GM23248 (cell line): ENCODE measurements around the gene MN1. TPM values are rescaled to one million over a fixed set of nuclear protein-coding genes. Genes with fewer than 3 reads are reported as not detected.

Source experiments
- DNase-seq: peaks from one replicate; pipeline ENCODE4 v3.0.0-alpha.2; 2015
- H2AFZ ChIP-seq: fragments of 200-600 bp; sonication (generic); 2 replicates; pipeline ENCODE4 v1.6.1; 2016; ENCODE audit warnings: antibody characterized with exemption
- H3F3A ChIP-seq: fragments of 200-600 bp; sonication (generic); 2 replicates; pipeline ENCODE4 v1.6.1; 2016; ENCODE audit warnings: mild to moderate bottlenecking, antibody characterized with exemption, mixed run types; ENCODE audit not compliant: insufficient read depth
- H3K27ac ChIP-seq: fragments of 200-600 bp; sonication (generic); 2 replicates; pipeline ENCODE4 v1.5.1; 2016; ENCODE audit warnings: mild to moderate bottlenecking
- H3K27me3 ChIP-seq: fragments of 200-600 bp; sonication (generic); replicated peaks from 2 replicates; pipeline ENCODE4 v1.6.1; 2016; ENCODE audit warnings: mild to moderate bottlenecking; ENCODE audit not compliant: insufficient read depth
- H3K36me3 ChIP-seq: fragments of 200-600 bp; sonication (generic); 2 replicates; pipeline ENCODE4 v1.6.1; 2016; ENCODE audit warnings: low read depth, mild to moderate bottlenecking
- H3K4me1 ChIP-seq: fragments of 200-600 bp; sonication (generic); 2 replicates; pipeline ENCODE4 v1.6.1; 2016; ENCODE audit warnings: mild to moderate bottlenecking; ENCODE audit not compliant: insufficient read depth
- H3K4me2 ChIP-seq: fragments of 200-600 bp; sonication (generic); one replicate; pipeline ENCODE4 v1.6.1; 2016; ENCODE audit warnings: mild to moderate bottlenecking; ENCODE audit not compliant: unreplicated experiment
- H3K4me3 ChIP-seq: fragments of 200-600 bp; sonication (generic); 2 replicates; pipeline ENCODE4 v1.5.1; 2016; ENCODE audit warnings: mild to moderate bottlenecking
- H3K79me2 ChIP-seq: fragments of 200-600 bp; sonication (generic); 2 replicates; pipeline ENCODE4 v1.6.1; 2016; ENCODE audit warnings: mild to moderate bottlenecking; ENCODE audit not compliant: insufficient read depth
- H3K9ac ChIP-seq: fragments of 200-600 bp; sonication (generic); 2 replicates; pipeline ENCODE4 v1.6.1; 2016; ENCODE audit warnings: mild to moderate bottlenecking
- H3K9me2 ChIP-seq: fragments of 200-600 bp; sonication (generic); 2 replicates; pipeline ENCODE4 v1.6.1; 2016; ENCODE audit warnings: mixed run types, mild to moderate bottlenecking, moderate library complexity; ENCODE audit not compliant: insufficient read depth
- H3K9me3 ChIP-seq: fragments of 200-600 bp; sonication (generic); one replicate; pipeline ENCODE4 v1.6.1; 2017; ENCODE audit warnings: low read depth
- H4K20me1 ChIP-seq: fragments of 200-600 bp; sonication (generic); 2 replicates; pipeline ENCODE4 v1.6.0; 2016; ENCODE audit not compliant: insufficient read depth
- EZH2 ChIP-seq: fragments of 200-600 bp; sonication (generic); IDR thresholded peaks from 2 replicates; pipeline ENCODE4 v1.6.1; 2018; ENCODE audit warnings: antibody characterized with exemption, mild to moderate bottlenecking; ENCODE audit not compliant: insufficient read depth, poor library complexity, severe bottlenecking
- EZH2phosphoT487 ChIP-seq: fragments of 200-600 bp; sonication (generic); IDR thresholded peaks from 2 replicates; pipeline ENCODE4 v1.6.1; 2018; ENCODE audit warnings: antibody characterized with exemption, moderate library complexity, mild to moderate bottlenecking, low read depth; ENCODE audit not compliant: insufficient read depth
- WGBS, 2 experiments: methylation state at CpG; one replicate each; pipeline ENCODE4 v1.1.6; 2015 to 2017; ENCODE audit warnings: low lambda C conversion rate in 2 of 2, low coverage in 1 of 2; ENCODE audit errors: missing lambda C conversion rate in 2 of 2; 5-methylcytosine and 5-hydroxymethylcytosine counted together
- in situ Hi-C: fragments of 300-500 bp; cut with MboI; formaldehyde crosslinking; loops from 2 replicates; pipeline ENCODE4 v1.15.0; 2020
- polyA plus RNA-seq: library from polyadenylated mRNA; unstranded; fragments of >200 nt; fragmentation: Nextera tagmentation; extraction: Ambion mirVana; gene quantifications from 2 replicates; pipeline ENCODE4 v1.2.1, GENCODE V29; 2016
- total RNA-seq: library from RNA; depleted of rRNA; stranded (reverse); fragments of >200 nt; shearing (Covaris generic); gene quantifications from 2 replicates; pipeline ENCODE4 v1.2.3, GENCODE V29; 2014

The MN1 gene
- total and polyA plus RNA-seq, 2 experiments from 2014 or later = 4.2 to 24.8 TPM

DNA sequence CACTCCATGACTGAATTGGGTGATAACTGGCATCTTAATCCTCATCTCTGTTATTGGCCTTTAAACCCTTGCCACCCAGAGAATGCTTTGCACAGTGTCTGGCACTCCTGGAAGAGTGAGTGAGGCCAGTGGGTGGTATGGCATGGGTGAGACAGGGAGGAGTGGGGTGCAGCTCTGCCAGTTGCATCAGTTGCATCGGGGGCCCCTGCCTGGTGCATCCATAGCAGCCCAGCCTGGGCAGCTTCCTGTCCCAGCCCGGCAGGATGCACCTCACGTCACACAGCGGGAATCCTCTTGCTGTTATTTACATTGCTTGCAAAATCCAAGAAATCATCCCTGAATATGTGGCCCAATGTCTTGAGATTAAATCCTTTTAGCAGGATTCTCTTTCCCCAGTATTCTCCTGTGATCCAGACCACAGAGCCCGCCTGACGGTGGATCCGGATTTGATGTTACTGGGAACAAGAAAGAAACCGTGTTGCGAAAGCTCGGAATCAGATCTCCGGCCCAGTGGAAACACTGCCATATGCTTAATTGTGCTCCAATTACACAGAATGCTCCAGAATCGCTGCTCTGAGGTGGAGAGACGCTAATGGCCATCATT, 37.6 kb upstream of the MN1 start:
- Histone ChIP-seq H3K9ac (no peak overlapping the region), H2AFZ (no peak overlapping the region), H3K9me3 (no peaks in the 10 kb centered on the region), H3K36me3 (no peaks in the 10 kb centered on the region), H3K4me3 (no peak overlapping the region), H4K20me1 (no peaks in the 10 kb centered on the region), H3K4me2 (no peak overlapping the region), H3K27me3 (no peaks in the 10 kb centered on the region), H3K79me2 (no peaks in the 10 kb centered on the region), H3F3A (peaks cover 15% of the 10 kb centered on the region), H3K4me1 (peaks cover 25% of the 10 kb centered on the region), H3K9me2 (no peaks in the 10 kb centered on the region), H3K27ac (no peak overlapping the region)
- DNase-seq = no peak
- in situ Hi-C loops = no loop called here
- WGBS, 2 experiments = 94 to 96% methylated on average over 13 of the region's 13 CpGs
- TF ChIP-seq EZH2 (no peak), EZH2phosphoT487 (no peak)

DNA sequence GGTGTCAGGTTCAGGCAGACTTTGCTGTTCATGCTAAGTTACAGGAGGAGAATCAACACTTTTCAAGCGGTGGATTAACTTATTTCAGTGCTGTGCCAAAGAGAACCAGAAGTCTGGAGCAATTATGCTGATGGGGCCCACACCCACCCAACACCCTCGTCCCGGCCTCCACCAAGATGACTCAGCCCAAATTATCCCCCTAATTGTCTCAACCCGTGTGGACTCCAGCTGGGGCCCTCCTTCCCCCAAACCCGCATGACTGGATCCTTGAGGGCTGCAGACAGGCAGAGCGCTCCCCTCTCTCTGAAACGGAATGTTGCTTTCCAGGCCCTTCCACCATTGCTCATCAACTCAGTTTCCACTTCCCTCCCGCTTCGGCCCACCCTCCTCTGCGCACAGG, 34.6 kb upstream of the MN1 start:
- no peaks in the 10 kb centered on the region for H3K79me2 ChIP-seq
- H3K4me1 ChIP-seq = peaks cover 10% of the 10 kb centered on the region
- no peaks in the 10 kb centered on the region for H3K9me2 ChIP-seq
- peak overlapping the region; percentile 40; the same call in 1 of the 2 replicates for H3K9ac ChIP-seq
- peak; percentile 67 for DNase-seq
- H2AFZ ChIP-seq = peak overlapping the region; percentile 56
- H3K27ac ChIP-seq = peak overlapping the region; percentile 58
- H3K27me3 ChIP-seq = no peaks in the 10 kb centered on the region
- H3F3A ChIP-seq = peaks cover 5% of the 10 kb centered on the region; the same call in 1 of the 2 replicates
- in situ Hi-C loops = no loop called here
- no peak for TF ChIP-seq EZH2
- no peak for TF ChIP-seq EZH2phosphoT487
- H3K4me3 ChIP-seq = no peak overlapping the region
- H4K20me1 ChIP-seq = no peaks in the 10 kb centered on the region
- WGBS, 2 experiments = 4 to 11% methylated on average over 10 of the region's 10 CpGs
- no peaks in the 10 kb centered on the region for H3K36me3 ChIP-seq
- no peaks in the 10 kb centered on the region for H3K9me3 ChIP-seq
- H3K4me2 ChIP-seq = peak overlapping the region; percentile 52

- no peaks in the 10 kb centered on the region for H3K79me2 ChIP-seq
- TF ChIP-seq EZH2phosphoT487 (no peak), EZH2 (no peak)
- H3K9ac ChIP-seq = peak overlapping the region; percentile 40; the same call in 1 of the 2 replicates
- H3F3A ChIP-seq = peaks cover 5% of the 10 kb centered on the region; the same call in 1 of the 2 replicates
- H3K4me3 ChIP-seq = no peak overlapping the region
- H3K27me3 ChIP-seq = no peaks in the 10 kb centered on the region
- H3K27ac ChIP-seq = no peak overlapping the region
- H3K9me2 ChIP-seq = no peaks in the 10 kb centered on the region
- H3K36me3 ChIP-seq = no peaks in the 10 kb centered on the region
- peak; percentile 25 for DNase-seq
- no peaks in the 10 kb centered on the region for H3K9me3 ChIP-seq
- no peaks in the 10 kb centered on the region for H4K20me1 ChIP-seq
- WGBS, 2 experiments = 73 to 76% methylated on average over 6 of the region's 6 CpGs
- H3K4me2 ChIP-seq = peak overlapping the region; percentile 52
- no peak overlapping the region for H2AFZ ChIP-seq
- H3K4me1 ChIP-seq = peaks cover 10% of the 10 kb centered on the region
- in situ Hi-C loops = no loop called here
Observed at GRCh38 chr22:27835446-27835845, 33.9 kb upstream of the MN1 start.

- Histone ChIP-seq H3K9ac (no peak overlapping the region), H4K20me1 (no peaks in the 10 kb centered on the region), H3K4me2 (no peak overlapping the region), H3K4me1 (peaks cover 10% of the 10 kb centered on the region), H3K27me3 (no peaks in the 10 kb centered on the region), H3K9me2 (no peaks in the 10 kb centered on the region), H2AFZ (no peak overlapping the region), H3K9me3 (no peaks in the 10 kb centered on the region), H3K36me3 (no peaks in the 10 kb centered on the region), H3F3A (peaks cover 5% of the 10 kb centered on the region; the same call in 1 of the 2 replicates), H3K79me2 (no peaks in the 10 kb centered on the region), H3K27ac (no peak overlapping the region), H3K4me3 (no peak overlapping the region)
- no peak for DNase-seq
- in situ Hi-C loops = no loop called here
- 90 to 91% methylated on average over 20 of the region's 20 CpGs for WGBS, 2 experiments
- TF ChIP-seq EZH2 = no peak
- TF ChIP-seq EZH2phosphoT487 = no peak
Observed at GRCh38 chr22:27834364-27835185, 33.0 kb upstream of the MN1 start.
